Measurements from ENCODE around the gene SPAG16.

The SPAG16 gene

GRCh38 chr2:213284105-213285090 lies at the start of gene SPAG16:
Gene SPAG16, plus strand, starts transcription at chr2:213284464.
- peak; percentile 98 for DNase-seq (ENCODE audit: low read depth)

GRCh38 chr2:213234641-213235040 lies 49.6 kb upstream of the SPAG16 start:
- no peak for DNase-seq (ENCODE audit: low read depth)

DNA sequence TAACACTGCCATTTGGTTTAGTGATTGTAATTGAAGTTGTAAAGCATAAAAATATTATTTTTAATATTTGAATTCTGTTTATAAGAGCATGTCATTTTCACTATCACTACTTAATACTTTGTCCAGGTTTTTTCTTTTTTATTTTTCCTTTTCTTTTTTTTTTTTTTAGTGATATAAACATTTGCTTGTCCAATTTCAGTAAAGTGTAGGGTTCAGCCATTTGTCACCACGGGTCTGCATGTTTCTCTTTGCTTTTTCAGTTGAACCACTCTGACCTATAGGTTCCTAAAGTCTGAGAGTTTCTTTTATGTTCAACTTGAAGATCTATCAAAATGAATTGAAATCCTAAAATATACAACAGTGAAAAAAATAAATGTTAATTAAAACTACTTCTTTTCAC lies 48.5 kb upstream of the SPAG16 start:
- no peak for DNase-seq (ENCODE audit: low read depth)

GRCh38 chr2:213237251-213237650 lies 47.0 kb upstream of the SPAG16 start:
- peak; percentile 15 for DNase-seq (ENCODE audit: low read depth)

DNA sequence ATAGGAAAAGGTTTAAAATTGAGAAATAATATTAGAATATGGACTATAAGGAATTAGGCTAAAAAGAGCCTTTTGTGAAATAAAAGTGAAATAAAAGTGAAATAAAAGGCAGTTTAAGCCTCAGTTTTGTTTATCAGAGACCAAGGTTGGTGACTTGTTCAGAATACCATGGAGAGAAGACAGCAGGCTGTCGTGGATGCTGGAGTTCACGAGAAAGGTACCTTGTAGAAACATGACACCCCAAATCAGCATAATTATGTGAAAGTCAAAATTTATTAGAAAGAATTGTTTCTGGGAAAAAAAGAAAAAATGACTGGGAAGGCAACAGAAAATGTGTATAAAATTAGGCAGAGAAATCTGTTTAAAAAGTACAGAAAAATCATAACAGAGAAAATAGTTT lies 46.5 kb upstream of the SPAG16 start:
- no peak for DNase-seq (ENCODE audit: low read depth)

DNA sequence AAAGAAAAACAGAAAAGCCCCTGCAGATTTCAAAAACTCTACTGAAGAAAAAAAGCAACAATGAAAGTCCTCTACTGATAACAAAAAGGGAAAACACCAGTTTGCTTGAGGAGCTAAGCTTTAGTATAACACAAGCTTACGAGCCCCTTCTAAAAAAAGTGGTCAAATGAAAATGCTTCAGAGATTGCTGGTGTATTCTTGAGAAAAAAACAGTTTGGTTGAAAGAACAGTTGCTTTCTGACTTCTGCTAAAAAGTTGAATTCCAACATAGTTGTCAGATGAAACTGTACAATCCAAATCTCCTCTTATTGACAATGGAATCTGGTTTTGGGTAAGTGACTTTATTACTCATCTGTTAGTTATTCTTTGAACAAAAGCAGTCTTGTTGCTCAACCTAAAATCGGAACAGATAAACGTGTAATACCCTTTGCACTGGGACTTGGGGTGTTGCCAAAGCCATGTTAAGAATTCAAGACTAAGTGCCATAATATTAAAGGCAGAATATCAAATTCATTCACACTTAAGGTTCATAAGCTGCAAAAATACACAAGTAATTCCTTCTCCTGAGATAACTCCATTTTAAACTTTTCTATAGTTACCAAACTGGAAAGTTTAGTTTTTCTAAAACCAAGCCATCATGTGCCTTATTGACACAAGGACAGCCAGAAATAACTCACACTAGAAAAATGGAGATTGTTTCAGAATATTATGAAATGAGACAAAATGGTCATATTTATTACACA lies 45.3 kb upstream of the SPAG16 start:
- peak; percentile 90 for DNase-seq (ENCODE audit: low read depth)

GRCh38 chr2:213241817-213242216 lies 42.4 kb upstream of the SPAG16 start:
- no peak for DNase-seq (ENCODE audit: low read depth)

DNA sequence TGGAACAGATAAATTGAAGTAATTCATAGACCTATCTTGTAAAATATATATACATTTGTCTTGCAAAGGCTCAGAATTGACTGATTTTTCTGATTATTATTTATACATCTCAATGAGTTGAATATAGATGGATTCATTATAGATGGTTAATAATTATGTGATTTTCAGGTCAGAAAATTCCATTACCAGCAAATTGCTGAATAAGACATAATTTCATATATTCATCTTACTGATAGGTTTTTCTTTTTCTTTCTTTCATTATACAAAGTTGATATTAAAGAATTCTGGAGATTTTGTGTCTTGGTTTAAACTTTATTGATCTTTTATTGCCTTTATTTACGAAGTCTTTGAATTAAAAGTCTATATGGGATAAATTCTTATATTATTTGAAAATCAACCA lies 41.6 kb upstream of the SPAG16 start:
- DNase-seq (ENCODE audit: low read depth) = no peak

DNA sequence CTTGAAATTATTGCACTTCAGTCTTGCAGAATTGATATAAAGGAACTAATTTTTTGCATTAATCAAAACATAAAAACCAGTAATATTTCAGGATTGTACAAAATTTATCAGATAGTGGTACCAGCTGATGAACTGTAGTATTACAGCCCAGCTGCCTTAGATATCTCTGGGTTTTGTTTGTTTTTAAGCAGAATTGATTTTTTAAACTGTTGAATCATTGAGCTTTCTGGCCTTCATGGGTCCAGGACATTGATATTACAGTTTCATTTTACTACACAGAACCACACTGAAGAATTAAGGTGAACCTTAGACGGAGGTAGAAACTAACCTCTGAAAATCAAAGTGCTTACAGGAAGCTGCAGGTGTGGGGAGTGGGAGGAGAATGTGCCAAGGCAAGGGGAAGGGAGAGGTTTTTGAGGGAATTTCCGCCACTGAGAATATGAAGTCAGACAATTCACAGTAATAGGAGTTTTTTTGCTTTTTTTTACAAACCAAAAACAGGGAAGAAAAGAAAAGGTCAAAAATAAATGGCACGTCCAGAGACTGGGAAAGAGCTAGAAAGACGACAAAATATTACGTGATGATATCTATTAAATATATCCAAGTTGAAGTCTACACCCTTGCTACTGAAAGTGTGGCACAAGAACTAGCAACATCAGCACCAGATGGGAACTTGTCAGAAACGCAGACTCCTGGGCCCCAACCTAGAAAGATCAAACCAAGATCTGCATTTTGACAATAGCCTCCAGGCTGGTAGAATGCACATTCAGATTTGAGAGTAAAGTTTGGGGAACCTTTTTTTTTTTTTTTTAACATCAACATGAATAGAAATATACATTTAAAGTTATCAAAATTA lies 40.8 kb upstream of the SPAG16 start:
- DNase-seq (ENCODE audit: low read depth) = no peak

- peak; percentile 67 for DNase-seq (ENCODE audit: low read depth)
Measured at GRCh38 chr2:213246497-213247281, 37.6 kb upstream of the SPAG16 start.

DNA sequence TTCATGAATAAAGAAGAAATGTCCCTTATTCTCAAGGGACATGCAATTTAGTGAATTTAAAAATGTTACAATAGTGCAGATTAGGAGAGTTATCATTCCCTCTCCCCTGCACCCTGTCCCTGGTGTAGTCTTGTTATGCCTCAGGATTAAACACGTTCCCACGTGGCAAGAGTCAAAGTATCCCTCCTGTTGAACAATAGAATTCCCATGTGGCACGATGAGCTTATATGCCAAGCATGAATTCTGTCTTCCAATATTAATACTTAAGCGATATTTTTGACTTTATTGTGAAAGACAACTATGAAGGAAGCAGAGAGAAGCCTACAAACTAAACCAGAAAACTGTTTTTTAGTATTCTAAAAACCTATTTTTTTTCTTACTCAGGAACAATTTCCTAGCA lies 36.7 kb upstream of the SPAG16 start:
- DNase-seq (ENCODE audit: low read depth) = no peak

GRCh38 chr2:213248637-213249036 lies 35.6 kb upstream of the SPAG16 start:
- no peak for DNase-seq (ENCODE audit: low read depth)

GRCh38 chr2:213249502-213249901 lies 34.8 kb upstream of the SPAG16 start:
- no peak for DNase-seq (ENCODE audit: low read depth)

DNA sequence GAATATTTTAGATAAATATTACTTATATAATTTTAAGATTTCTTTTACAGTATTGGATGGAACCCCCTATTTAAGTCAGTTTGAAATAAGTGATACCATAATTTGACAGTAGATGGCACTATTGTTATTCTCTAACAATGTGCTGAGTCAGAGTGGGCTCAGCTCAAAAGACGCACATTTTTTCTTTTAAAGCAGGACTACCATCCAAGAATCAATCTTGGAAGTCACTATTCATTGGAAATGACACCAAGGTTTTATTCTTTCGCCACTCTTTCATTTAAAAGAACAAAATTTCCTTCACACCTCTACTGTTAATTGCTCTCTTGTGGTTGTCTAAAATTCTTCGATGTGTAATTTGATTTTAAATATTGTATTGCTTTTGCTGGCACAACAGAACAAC lies 32.6 kb upstream of the SPAG16 start:
- DNase-seq (ENCODE audit: low read depth) = peak; percentile 81

DNA sequence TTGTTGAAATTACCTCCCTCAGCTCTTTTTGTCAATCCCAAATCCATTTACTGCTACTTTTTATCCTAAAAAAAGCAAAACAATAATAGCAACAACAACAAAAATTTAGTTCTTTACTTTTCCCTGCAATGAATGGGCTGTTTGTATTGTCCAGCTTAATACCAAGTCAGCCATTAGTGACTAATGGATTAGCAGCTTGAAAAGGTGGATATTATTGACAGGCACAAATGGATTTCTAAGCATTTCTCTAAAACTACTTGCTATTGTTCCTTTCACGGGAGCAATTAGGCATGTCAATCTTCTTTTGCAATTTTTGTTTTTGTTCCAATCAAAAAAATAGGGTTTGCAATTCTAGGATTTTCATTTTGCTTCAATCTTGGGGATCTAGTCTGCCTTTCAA lies 32.1 kb upstream of the SPAG16 start:
- DNase-seq (ENCODE audit: low read depth) = no peak

- no peak for DNase-seq (ENCODE audit: low read depth)
Measured at GRCh38 chr2:213253162-213253561, 31.1 kb upstream of the SPAG16 start.

- DNase-seq (ENCODE audit: low read depth) = no peak
Measured at GRCh38 chr2:213259266-213259665, 25.0 kb upstream of the SPAG16 start.

DNA sequence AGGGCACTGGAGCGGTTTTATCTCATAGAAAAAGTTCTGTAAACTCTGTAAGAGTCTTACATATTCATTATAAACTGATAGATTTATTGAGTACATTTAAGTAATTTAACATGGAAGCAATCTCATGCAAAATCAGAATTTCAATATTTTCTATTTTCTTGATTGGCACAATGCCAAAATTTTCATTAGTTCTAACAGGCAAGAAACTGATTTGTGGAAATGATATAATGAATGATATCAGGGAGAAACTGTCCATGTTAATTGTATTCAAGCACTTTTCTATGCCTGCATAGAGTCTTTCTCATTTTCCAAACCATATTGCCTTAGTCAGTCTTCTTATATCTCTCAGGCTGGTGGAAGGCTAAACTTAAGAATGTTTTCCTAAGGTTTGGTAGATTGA lies 23.0 kb upstream of the SPAG16 start:
- no peak for DNase-seq (ENCODE audit: low read depth)

DNA sequence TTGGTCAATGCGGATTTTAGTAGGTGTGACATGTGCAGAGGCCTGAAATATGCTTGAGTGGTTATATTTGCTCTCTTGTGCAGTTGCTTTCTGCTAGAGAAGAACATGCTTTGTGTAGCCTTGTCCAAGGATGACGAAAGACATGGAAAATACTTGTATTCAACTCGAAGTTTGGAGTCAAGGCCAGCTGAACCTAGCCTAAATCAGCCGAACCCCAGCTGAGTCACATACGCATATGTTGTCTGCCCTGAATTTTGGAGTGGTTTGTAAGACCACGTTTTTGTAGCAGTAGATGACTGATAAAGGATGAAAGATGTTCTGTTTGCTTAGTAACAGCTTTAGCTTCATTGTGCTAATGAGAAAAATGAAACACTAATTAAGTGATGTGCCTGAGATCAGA lies 22.5 kb upstream of the SPAG16 start:
- DNase-seq (ENCODE audit: low read depth) = no peak

GRCh38 chr2:213265679-213266078 lies 18.6 kb upstream of the SPAG16 start:
- no peak for DNase-seq (ENCODE audit: low read depth)

- no peak for DNase-seq (ENCODE audit: low read depth)
Measured at GRCh38 chr2:213266421-213266820, 17.8 kb upstream of the SPAG16 start.

Data from ELR (cell line).